HepG2 (cell line): ENCODE data around the gene CCDC82. TPM values are rescaled to one million over a fixed set of nuclear protein-coding genes. Genes with fewer than 3 reads are reported as not detected.

Experiments
- DMTF1 ChIP-seq: sonication (generic); formaldehyde crosslinking; IDR thresholded peaks from 2 replicates; pipeline ENCODE4 v1.4.0; 2020; ENCODE audit warnings: mild to moderate bottlenecking, missing genetic modification reagents
- MTERF4 ChIP-seq: sonication (generic); formaldehyde crosslinking; IDR thresholded peaks from 2 replicates; pipeline ENCODE4 v1.8.0; 2023; ENCODE audit warnings: mild to moderate bottlenecking, missing genetic modification reagents
- NFIB ChIP-seq: sonication (generic); formaldehyde crosslinking; IDR thresholded peaks from 2 replicates; pipeline ENCODE4 v1.9.0; 2021; ENCODE audit warnings: missing genetic modification reagents, mild to moderate bottlenecking, borderline replicate concordance
- PAF1 ChIP-seq: IDR thresholded peaks from 2 replicates; pipeline ENCODE4 v1.6.1; 2016; ENCODE audit warnings: missing genetic modification reagents, missing compliant biosample characterization
- PREB ChIP-seq: sonication (generic); formaldehyde crosslinking; IDR thresholded peaks from 2 replicates; pipeline ENCODE4 v1.4.0; 2020; ENCODE audit warnings: missing genetic modification reagents
- SP2 ChIP-seq: sonication (generic); formaldehyde crosslinking; IDR thresholded peaks from 2 replicates; pipeline ENCODE4 v1.5.1; 2020; ENCODE audit warnings: mild to moderate bottlenecking, missing genetic modification reagents
- SP4 ChIP-seq: sonication (generic); formaldehyde crosslinking; IDR thresholded peaks from 2 replicates; pipeline ENCODE4 v1.8.1; 2023; ENCODE audit warnings: mild to moderate bottlenecking, missing genetic modification reagents
- ZFP41 ChIP-seq: sonication (generic); formaldehyde crosslinking; IDR thresholded peaks from 2 replicates; pipeline ENCODE4 v1.4.0; 2020; ENCODE audit warnings: mild to moderate bottlenecking, missing genetic modification reagents, borderline replicate concordance
- ZFY ChIP-seq: sonication (generic); formaldehyde crosslinking; IDR thresholded peaks from 2 replicates; pipeline ENCODE4 v1.4.0; 2020; ENCODE audit warnings: missing genetic modification reagents
- ZMAT3 ChIP-seq: sonication (generic); formaldehyde crosslinking; conservative IDR thresholded peaks from 2 replicates; pipeline ENCODE4 v1.7.0; 2021; ENCODE audit warnings: missing genetic modification reagents
- ZNF451 ChIP-seq: sonication (generic); formaldehyde crosslinking; IDR thresholded peaks from 2 replicates; pipeline ENCODE4 v1.5.0; 2020; ENCODE audit warnings: mild to moderate bottlenecking, missing genetic modification reagents
- ZNF609 ChIP-seq: sonication (generic); formaldehyde crosslinking; IDR thresholded peaks from 2 replicates; pipeline ENCODE4 v1.4.0; 2020; ENCODE audit warnings: mild to moderate bottlenecking, missing genetic modification reagents, borderline replicate concordance
- ZNF619 ChIP-seq: sonication (generic); formaldehyde crosslinking; IDR thresholded peaks from 2 replicates; pipeline ENCODE4 v1.4.0; 2020; ENCODE audit warnings: mild to moderate bottlenecking, missing genetic modification reagents
- ZNF644 ChIP-seq: IDR thresholded peaks from 2 replicates; pipeline ENCODE4 v1.6.1; 2016; ENCODE audit warnings: low read depth
- ZNF749 ChIP-seq: sonication (generic); formaldehyde crosslinking; IDR thresholded peaks from 2 replicates; pipeline ENCODE4 v1.8.0; 2022; ENCODE audit warnings: mild to moderate bottlenecking, missing genetic modification reagents, moderate library complexity, borderline replicate concordance
- ZNF775 ChIP-seq: sonication (generic); formaldehyde crosslinking; IDR thresholded peaks from 2 replicates; pipeline ENCODE4 v1.4.0; 2020; ENCODE audit warnings: missing genetic modification reagents, mild to moderate bottlenecking, moderate library complexity, borderline replicate concordance
- ZNF792 ChIP-seq: IDR thresholded peaks from 2 replicates; pipeline ENCODE4 v1.6.1; 2016
- ZSCAN21 ChIP-seq: sonication (generic); formaldehyde crosslinking; IDR thresholded peaks from 2 replicates; pipeline ENCODE4 v1.8.0; 2022; ENCODE audit warnings: mild to moderate bottlenecking, missing genetic modification reagents, moderate library complexity, borderline replicate concordance
- ZSCAN9 ChIP-seq: IDR thresholded peaks from 2 replicates; pipeline ENCODE4 v1.6.1; 2016; ENCODE audit warnings: borderline replicate concordance
- polyA plus RNA-seq, 8 experiments: library from polyadenylated mRNA; depleted of rRNA in 3 of 8; stranded (reverse) in 7 of 8; unstranded in 1 of 8; fragments of >200 nt; fragmentation: Illumina TruSeq in 4 of 8; extraction: Trizol in 4 of 8; gene quantifications; 2 replicates each; pipeline versions ENCODE4 v1.2.1 to v1.2.3, GENCODE V29; 2011 to 2016; ENCODE audit warnings: low read depth in 4 of 8, missing spikeins in 1 of 8, mixed read lengths in 1 of 8; ENCODE audit not compliant: insufficient read depth in 1 of 8
- total RNA-seq, 5 experiments: library from RNA; depleted of rRNA; stranded (reverse); fragments of >200 nt; fragmentation: Illumina TruSeq; extraction: Trizol; gene quantifications; 2 replicates each; pipeline ENCODE4 v1.2.3, GENCODE V29; 2016; ENCODE audit warnings: low read depth in 1 of 5
- TF ChIP-seq, protein P1 (sequence below): IDR thresholded peaks from 2 replicates; pipeline ENCODE4 v1.6.1; 2016; ENCODE audit warnings: missing compliant biosample characterization, missing genetic modification reagents, borderline replicate concordance

The CCDC82 gene
- total and polyA plus RNA-seq, 2 of the 13 experiments (the other 11 are each of a cell fraction or from before 2014, with no cell fraction given): 19.7 to 25.7 TPM

DNA sequence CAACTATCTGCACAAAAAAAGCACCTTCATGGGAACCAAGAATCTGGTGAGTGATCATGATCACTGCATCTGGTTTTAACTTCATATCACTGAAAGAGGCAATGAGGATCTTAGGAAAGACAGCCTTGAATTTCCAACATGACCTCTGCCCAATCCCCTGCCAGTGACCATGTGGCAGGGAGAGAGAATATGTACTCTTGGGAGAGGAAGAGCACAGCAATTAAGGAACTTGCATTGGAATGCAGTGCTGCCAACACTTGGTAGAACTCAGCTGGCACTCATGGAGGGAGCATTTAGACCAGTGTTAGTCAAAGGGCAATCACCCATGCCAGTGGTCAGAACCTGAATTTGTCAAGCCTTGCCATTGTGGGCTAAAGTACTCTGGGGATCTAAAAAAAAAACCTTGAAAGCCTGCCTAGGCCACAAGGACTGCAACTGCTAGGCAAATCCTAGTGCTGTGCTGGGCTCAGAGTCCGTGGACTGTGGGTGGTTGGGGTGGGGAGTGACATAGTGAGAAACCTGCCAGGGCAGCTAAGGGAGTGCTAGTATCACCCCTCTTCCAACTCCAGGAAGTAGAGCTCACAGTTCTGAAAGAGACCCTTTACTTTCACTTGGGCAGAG, 23.2 kb upstream of the CCDC82 start (continued):
- TF ChIP-seq PREB (CRISPR knock-in tag): no peak
- TF ChIP-seq ZNF644: peak; percentile 26; the same call in 1 of the 2 replicates
- TF ChIP-seq ZSCAN21 (CRISPR knock-in tag): no peak
- TF ChIP-seq ZNF609 (CRISPR knock-in tag): no peak
- no peak for TF ChIP-seq ZNF749
- no peak for TF ChIP-seq ZSCAN9 (CRISPR knock-in tag)
- TF ChIP-seq MTERF4 (CRISPR knock-in tag): no peak
- no peak for TF ChIP-seq ZFP41 (CRISPR knock-in tag)
- no peak for TF ChIP-seq NFIB (CRISPR knock-in tag)
- TF ChIP-seq ZNF619 (CRISPR knock-in tag): no peak
- TF ChIP-seq, protein P1, sequence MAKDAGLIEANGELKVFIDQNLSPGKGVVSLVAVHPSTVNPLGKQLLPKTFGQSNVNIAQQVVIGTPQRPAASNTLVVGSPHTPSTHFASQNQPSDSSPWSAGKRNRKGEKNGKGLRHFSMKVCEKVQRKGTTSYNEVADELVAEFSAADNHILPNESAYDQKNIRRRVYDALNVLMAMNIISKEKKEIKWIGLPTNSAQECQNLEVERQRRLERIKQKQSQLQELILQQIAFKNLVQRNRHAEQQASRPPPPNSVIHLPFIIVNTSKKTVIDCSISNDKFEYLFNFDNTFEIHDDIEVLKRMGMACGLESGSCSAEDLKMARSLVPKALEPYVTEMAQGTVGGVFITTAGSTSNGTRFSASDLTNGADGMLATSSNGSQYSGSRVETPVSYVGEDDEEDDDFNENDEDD (CRISPR knock-in tag): no peak
- no peak for TF ChIP-seq SP4 (CRISPR knock-in tag)
- no peak for TF ChIP-seq SP2 (CRISPR knock-in tag)
- TF ChIP-seq ZNF451 (CRISPR knock-in tag): no peak
- TF ChIP-seq ZNF775 (CRISPR knock-in tag): no peak
- TF ChIP-seq ZMAT3 (CRISPR knock-in tag): no peak
- peak; percentile 40; the same call in 1 of the 2 replicates for TF ChIP-seq ZFY (CRISPR knock-in tag)
- TF ChIP-seq DMTF1 (CRISPR knock-in tag): no peak
- no peak for TF ChIP-seq ZNF792
- no peak for TF ChIP-seq PAF1 (CRISPR knock-in tag)
